H9 (cell line): ENCODE measurements around the gene NME8. TPM values are rescaled to one million over a fixed set of nuclear protein-coding genes. Genes with fewer than 3 reads are reported as not detected.

Experiments
- DNase-seq: peaks from one replicate; pipeline ENCODE4 v3.0.0-alpha.2; 2017
- H2AFZ ChIP-seq: one replicate; pipeline ENCODE4 v1.6.1; 2013; ENCODE audit warnings: mild to moderate bottlenecking, low read length, control low read depth, moderate library complexity
- H2AK5ac ChIP-seq: 2 replicates; pipeline ENCODE4 v1.6.1; 2013; ENCODE audit warnings: low read length, control low read depth, mixed read lengths; ENCODE audit not compliant: insufficient read length
- H2BK120ac ChIP-seq: one replicate; pipeline ENCODE4 v1.6.1; 2013; ENCODE audit warnings: low read depth, mild to moderate bottlenecking, low read length, control low read depth, inconsistent platforms; ENCODE audit not compliant: poor library complexity, severe bottlenecking
- H2BK12ac ChIP-seq: 2 replicates; pipeline ENCODE4 v1.6.1; 2013; ENCODE audit warnings: low read length, control low read depth, mixed read lengths, low read depth; ENCODE audit not compliant: insufficient read length
- H2BK15ac ChIP-seq: 2 replicates; pipeline ENCODE4 v1.6.1; 2013; ENCODE audit warnings: low read depth, low read length, control low read depth
- H2BK20ac ChIP-seq: one replicate; pipeline ENCODE4 v1.6.1; 2013; ENCODE audit warnings: low read depth, mild to moderate bottlenecking, low read length, control low read depth, inconsistent platforms; ENCODE audit not compliant: poor library complexity, severe bottlenecking
- H2BK5ac ChIP-seq: 2 replicates; pipeline ENCODE4 v1.6.1; 2013; ENCODE audit warnings: low read length, control low read depth, mixed read lengths; ENCODE audit not compliant: insufficient read length
- H3K14ac ChIP-seq: 2 replicates; pipeline ENCODE4 v1.6.1; 2013; ENCODE audit warnings: low read length, control low read depth; ENCODE audit not compliant: insufficient read depth
- H3K18ac ChIP-seq: 2 replicates; pipeline ENCODE4 v1.6.1; 2013; ENCODE audit warnings: low read depth, mild to moderate bottlenecking, mixed read lengths, low read length, control low read depth; ENCODE audit not compliant: insufficient read length
- H3K23ac ChIP-seq: 2 replicates; pipeline ENCODE4 v1.6.1; 2013; ENCODE audit warnings: low read length, control low read depth, mixed read lengths, low read depth; ENCODE audit not compliant: insufficient read length
- H3K23me2 ChIP-seq: 2 replicates; pipeline ENCODE4 v1.6.1; 2013; ENCODE audit warnings: low read depth, mild to moderate bottlenecking, mixed read lengths, low read length, control low read depth; ENCODE audit not compliant: insufficient read length, poor library complexity, severe bottlenecking
- H3K27ac ChIP-seq: 2 replicates; pipeline ENCODE4 v1.5.1; 2013; ENCODE audit warnings: low read length, control low read depth, mixed read lengths, low read depth; ENCODE audit not compliant: insufficient read length
- H3K27me3 ChIP-seq: 2 replicates; pipeline ENCODE4 v1.6.1; 2013; ENCODE audit warnings: low read length, control low read depth, inconsistent platforms; ENCODE audit not compliant: insufficient read depth
- H3K4ac ChIP-seq: 2 replicates; pipeline ENCODE4 v1.6.1; 2013; ENCODE audit warnings: low read depth, mild to moderate bottlenecking, control low read depth, inconsistent platforms, low read length, moderate library complexity
- H3K4me1 ChIP-seq: 2 replicates; pipeline ENCODE4 v1.6.1; 2013; ENCODE audit warnings: low read length, control low read depth, inconsistent platforms; ENCODE audit not compliant: insufficient read depth
- H3K4me2 ChIP-seq: 2 replicates; pipeline ENCODE4 v1.6.1; 2013; ENCODE audit warnings: low read length, control low read depth, mixed read lengths; ENCODE audit not compliant: insufficient read length, insufficient read depth
- H3K56ac ChIP-seq: 2 replicates; pipeline ENCODE4 v1.6.1; 2013; ENCODE audit warnings: low read depth, mild to moderate bottlenecking, mixed read lengths, low read length, control low read depth; ENCODE audit not compliant: insufficient read length
- H3K79me1 ChIP-seq: 2 replicates; pipeline ENCODE4 v1.6.1; 2013; ENCODE audit warnings: low read depth, mild to moderate bottlenecking, moderate library complexity, low read length, control low read depth, inconsistent platforms; ENCODE audit not compliant: insufficient read depth, poor library complexity, severe bottlenecking
- H3K79me2 ChIP-seq: 2 replicates; pipeline ENCODE4 v1.6.1; 2013; ENCODE audit warnings: low read length, control low read depth, inconsistent platforms; ENCODE audit not compliant: insufficient read depth
- H3K9ac ChIP-seq: 2 replicates; pipeline ENCODE4 v1.6.1; 2013; ENCODE audit warnings: low read length, control low read depth, mixed read lengths; ENCODE audit not compliant: insufficient read length; ENCODE audit errors: extremely low read depth
- H3K9me3 ChIP-seq: one replicate; pipeline ENCODE4 v1.6.1; 2013; ENCODE audit warnings: low read depth, low read length, inconsistent platforms; ENCODE audit not compliant: control insufficient read depth
- H3T11ph ChIP-seq: one replicate; pipeline ENCODE4 v1.6.1; 2013; ENCODE audit warnings: mild to moderate bottlenecking, low read length, control low read depth, inconsistent platforms
- H4K20me1 ChIP-seq: one replicate; pipeline ENCODE4 v1.6.1; 2013; ENCODE audit not compliant: control insufficient read depth, insufficient read length, insufficient read depth
- H4K5ac ChIP-seq: 2 replicates; pipeline ENCODE4 v1.6.1; 2013; ENCODE audit warnings: low read depth, mild to moderate bottlenecking, mixed read lengths, low read length, control low read depth; ENCODE audit not compliant: insufficient read length
- H4K8ac ChIP-seq: replicated peaks from 2 replicates; pipeline ENCODE4 v1.6.1; 2013; ENCODE audit warnings: low read length, control low read depth, mixed read lengths, low read depth; ENCODE audit not compliant: insufficient read length
- H4K91ac ChIP-seq: 2 replicates; pipeline ENCODE4 v1.6.1; 2013; ENCODE audit warnings: low read depth, mild to moderate bottlenecking, moderate library complexity, mixed read lengths, low read length, control low read depth; ENCODE audit not compliant: insufficient read length
- H3K27ac Mint-ChIP-seq, 3 experiments: 2 replicates in 2 of 3; 3 replicates in 1 of 3; pipeline ENCODE4 v1.8.0; 2020 to 2021; ENCODE audit warnings: mixed read lengths in 3 of 3, mild to moderate bottlenecking in 1 of 3, moderate library complexity in 1 of 3
- H3K27me3 Mint-ChIP-seq: 2 replicates; pipeline ENCODE4 v1.8.0; 2021; ENCODE audit warnings: low read depth, mild to moderate bottlenecking, moderate library complexity, mixed read lengths
- H3K36me3 Mint-ChIP-seq, 3 experiments: 2 replicates in 2 of 3; 3 replicates in 1 of 3; pipeline ENCODE4 v1.8.0; 2020 to 2021; ENCODE audit warnings: low read depth in 3 of 3, mixed read lengths in 3 of 3; ENCODE audit not compliant: insufficient read depth in 1 of 3
- H3K4me1 Mint-ChIP-seq, 2 experiments: 2 replicates each; pipeline ENCODE4 v1.8.0; 2020; ENCODE audit warnings: mixed read lengths in 2 of 2
- H3K4me3 Mint-ChIP-seq, 2 experiments: 2 replicates in 1 of 2; 3 replicates in 1 of 2; pipeline ENCODE4 v1.8.0; 2020 to 2021; ENCODE audit warnings: mild to moderate bottlenecking in 2 of 2, mixed read lengths in 2 of 2, moderate library complexity in 1 of 2
- H3K9me3 Mint-ChIP-seq, 2 experiments: 2 replicates in 1 of 2; 3 replicates in 1 of 2; pipeline ENCODE4 v1.8.0; 2020; ENCODE audit warnings: mild to moderate bottlenecking in 2 of 2, mixed read lengths in 2 of 2, moderate library complexity in 1 of 2
- CTCF ChIP-seq: fragments of 200-600 bp; sonication (generic); conservative IDR thresholded peaks from 3 replicates; pipeline ENCODE4 v1.8.0; 2021; ENCODE audit warnings: antibody characterized with exemption, mild to moderate bottlenecking
- WGBS: extraction: QIAGEN DNeasy Blood & Tissue Kit; methylation state at CpG from one replicate; pipeline ENCODE4 v1.1.7; 2013; ENCODE audit warnings: missing lambda C conversion rate, low lambda C conversion rate, mixed read lengths; ENCODE audit not compliant: insufficient read length; ENCODE audit errors: extremely low coverage; 5-methylcytosine and 5-hydroxymethylcytosine counted together
- total RNA-seq: library from RNA; stranded (reverse); gene quantifications from 2 replicates; pipeline ENCODE4 v1.2.1, GENCODE V29; 2021

Gene NME8
- total RNA-seq, 1 experiment from 2014 or later, result 0.33 TPM

DNA sequence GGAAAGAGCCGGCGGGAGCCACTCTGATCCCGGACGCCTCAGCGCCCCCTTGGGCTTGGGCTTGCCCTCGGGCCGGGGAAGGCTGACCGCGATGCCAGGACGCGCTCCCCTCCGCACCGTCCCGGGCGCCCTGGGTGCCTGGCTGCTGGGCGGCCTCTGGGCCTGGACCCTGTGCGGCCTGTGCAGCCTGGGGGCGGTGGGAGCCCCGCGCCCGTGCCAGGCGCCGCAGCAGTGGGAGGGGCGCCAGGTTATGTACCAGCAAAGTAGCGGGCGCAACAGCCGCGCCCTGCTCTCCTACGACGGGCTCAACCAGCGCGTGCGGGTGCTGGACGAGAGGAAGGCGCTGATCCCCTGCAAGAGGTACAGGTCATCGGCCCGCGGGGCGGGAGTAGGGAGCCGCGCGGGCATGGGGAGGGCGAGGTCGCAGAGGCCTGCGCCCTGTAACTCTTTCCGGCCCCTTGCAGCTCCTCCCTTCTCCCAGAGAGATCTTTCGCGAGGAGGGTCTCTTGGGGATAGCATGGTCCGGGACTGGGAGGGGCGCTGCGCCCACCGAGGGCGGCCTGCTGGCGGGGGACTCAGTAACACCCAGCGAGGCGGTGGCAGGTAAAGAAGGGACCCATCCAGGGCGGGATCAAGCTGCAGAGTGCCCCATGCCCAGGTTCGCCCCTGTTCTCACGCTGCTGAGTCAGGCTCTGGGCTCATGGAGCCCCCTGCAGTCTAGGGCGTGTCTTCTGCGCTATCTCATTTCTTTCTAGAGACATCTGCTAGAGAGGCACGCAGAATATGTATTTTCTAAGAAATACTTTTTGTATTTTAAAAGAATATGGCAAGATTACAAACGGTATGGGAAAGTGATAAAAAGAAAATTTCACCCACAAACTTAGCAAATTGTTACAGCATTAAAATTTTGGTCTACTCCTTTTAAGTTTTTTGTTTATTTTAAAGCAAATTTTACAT lies 72.7 kb downstream of the NME8 start:
- no peak overlapping the region for H2AFZ ChIP-seq
- no peak overlapping the region for H2BK5ac ChIP-seq
- H3K27me3 ChIP-seq, result peaks cover 4% of the 10 kb centered on the region; the same call in 1 of the 2 replicates
- Mint-ChIP-seq H3K36me3 (peaks cover 2 to 3% (median 2%) of the 10 kb centered on the region in 3 experiments; a peak in 5 of 7 replicates), H3K9me3 (peaks cover 5 to 9% of the 10 kb centered on the region in 2 experiments; a peak in 4 of 5 replicates), H3K4me1 (peaks cover 15 to 17% of the 10 kb centered on the region in 2 experiments), H3K27me3 (peaks cover 52% of the 10 kb centered on the region), H3K4me3 (peak overlapping the region; percentile 81 to 86), H3K27ac (no peak overlapping the region)
- peak overlapping the region; percentile 77 for H3K18ac ChIP-seq
- no peak overlapping the region for H2BK20ac ChIP-seq
- no peak overlapping the region for H3K4ac ChIP-seq
- TF ChIP-seq CTCF, result peak; percentile 38; the same call in 2 of the 3 replicates
- H4K5ac ChIP-seq, result no peak overlapping the region
- no peak overlapping the region for H3K56ac ChIP-seq
- no peak overlapping the region for H2BK12ac ChIP-seq
- H2AK5ac ChIP-seq, result no peak overlapping the region
- H3K9ac ChIP-seq, result peak overlapping the region; percentile 55
- no peaks in the 10 kb centered on the region for H4K20me1 ChIP-seq
- no peak overlapping the region for H2BK15ac ChIP-seq
- H3K23ac ChIP-seq, result no peak overlapping the region
- H4K91ac ChIP-seq, result no peak overlapping the region
- H3T11ph ChIP-seq, result no peak overlapping the region
- H3K23me2 ChIP-seq, result peaks cover 20% of the 10 kb centered on the region
- H4K8ac ChIP-seq, result no peak overlapping the region
- no peaks in the 10 kb centered on the region for H3K79me1 ChIP-seq
- peak; percentile 68 for DNase-seq
- H3K79me2 ChIP-seq, result no peaks in the 10 kb centered on the region
- H2BK120ac ChIP-seq, result no peak overlapping the region
- H3K4me2 ChIP-seq, result peak overlapping the region; percentile 87
- WGBS, result no CpG with 5 or more reads among the region's 63 CpGs
- no peak overlapping the region for H3K27ac ChIP-seq
- H3K4me1 ChIP-seq, result no peaks in the 10 kb centered on the region
- no peaks in the 10 kb centered on the region for H3K9me3 ChIP-seq
- peak overlapping the region; percentile 59 for H3K14ac ChIP-seq
